Neural crest cell (in vitro differentiated cells): ENCODE measurements around the gene RGS16. TPM values are rescaled to one million over a fixed set of nuclear protein-coding genes. Genes with fewer than 3 reads are reported as not detected.

ENCODE experiments used
- DNase-seq: peaks from one replicate; pipeline ENCODE4 v3.0.0; 2021; ENCODE audit warnings: low read depth, mixed read lengths, low spot score
- H3K27ac Mint-ChIP-seq: one replicate; pipeline ENCODE4 v1.8.0; 2021; ENCODE audit warnings: mild to moderate bottlenecking, mixed read lengths; ENCODE audit not compliant: unreplicated experiment
- H3K27me3 Mint-ChIP-seq: 2 replicates; pipeline ENCODE4 v1.8.0; 2021; ENCODE audit warnings: low read depth, mild to moderate bottlenecking, mixed read lengths
- H3K36me3 Mint-ChIP-seq: 2 replicates; pipeline ENCODE4 v1.8.0; 2021; ENCODE audit warnings: low read depth, mild to moderate bottlenecking, mixed read lengths
- H3K4me1 Mint-ChIP-seq: 2 replicates; pipeline ENCODE4 v1.8.0; 2021; ENCODE audit warnings: mixed read lengths
- H3K4me3 Mint-ChIP-seq: one replicate; pipeline ENCODE4 v1.8.0; 2021; ENCODE audit warnings: mild to moderate bottlenecking, mixed read lengths
- H3K9me3 Mint-ChIP-seq: 2 replicates; pipeline ENCODE4 v1.8.0; 2021; ENCODE audit warnings: mixed read lengths
- CTCF ChIP-seq: fragments of 200-600 bp; sonication (generic); conservative IDR thresholded peaks from 2 replicates; pipeline ENCODE4 v1.5.0; 2021; ENCODE audit warnings: antibody characterized with exemption, mild to moderate bottlenecking
- total RNA-seq: library from RNA; stranded (reverse); gene quantifications from 2 replicates; pipeline ENCODE4 v1.2.1, GENCODE V29; 2021

The RGS16 gene
- total RNA-seq, 1 donor from 2014 or later = 6.4 TPM

GRCh38 chr1:182555493-182555892 is 48.7 kb downstream of the RGS16 start:
- Mint-ChIP-seq H3K27ac (no peak overlapping the region), H3K27me3 (no peaks in the 10 kb centered on the region), H3K4me1 (no peaks in the 10 kb centered on the region), H3K9me3 (no peaks in the 10 kb centered on the region), H3K4me3 (no peak overlapping the region), H3K36me3 (no peaks in the 10 kb centered on the region)
- no peak for DNase-seq
- no peak for TF ChIP-seq CTCF

GRCh38 chr1:182552527-182552926 is 51.7 kb downstream of the RGS16 start:
- Mint-ChIP-seq H3K4me1 (no peaks in the 10 kb centered on the region), H3K27me3 (no peaks in the 10 kb centered on the region), H3K4me3 (no peak overlapping the region), H3K27ac (no peak overlapping the region), H3K36me3 (no peaks in the 10 kb centered on the region), H3K9me3 (no peaks in the 10 kb centered on the region)
- TF ChIP-seq CTCF = no peak
- DNase-seq = no peak

DNA sequence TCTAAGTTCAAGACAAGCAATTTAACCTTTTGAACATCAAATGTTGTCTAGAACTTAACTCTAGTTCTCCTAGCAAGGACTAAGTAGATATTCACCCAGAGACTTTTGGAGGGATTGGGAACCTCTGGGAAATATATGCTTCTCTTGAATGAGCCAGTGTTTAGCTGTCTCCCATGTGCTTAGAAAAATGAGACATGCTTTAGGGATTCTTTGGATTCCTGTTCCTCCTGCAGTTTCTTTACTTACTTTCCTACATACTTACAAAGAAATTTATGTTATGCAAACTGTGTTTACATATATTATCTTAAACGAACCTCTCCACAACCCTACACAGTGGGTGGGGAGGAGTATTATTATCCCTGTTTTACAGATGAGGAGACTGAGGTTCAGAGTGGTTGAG is 54.4 kb downstream of the RGS16 start:
- no peak overlapping the region for H3K4me3 Mint-ChIP-seq
- H3K27me3 Mint-ChIP-seq = no peaks in the 10 kb centered on the region
- H3K27ac Mint-ChIP-seq = no peak overlapping the region
- no peaks in the 10 kb centered on the region for H3K9me3 Mint-ChIP-seq
- no peak for DNase-seq
- H3K36me3 Mint-ChIP-seq = no peaks in the 10 kb centered on the region
- TF ChIP-seq CTCF = no peak
- no peaks in the 10 kb centered on the region for H3K4me1 Mint-ChIP-seq

DNA sequence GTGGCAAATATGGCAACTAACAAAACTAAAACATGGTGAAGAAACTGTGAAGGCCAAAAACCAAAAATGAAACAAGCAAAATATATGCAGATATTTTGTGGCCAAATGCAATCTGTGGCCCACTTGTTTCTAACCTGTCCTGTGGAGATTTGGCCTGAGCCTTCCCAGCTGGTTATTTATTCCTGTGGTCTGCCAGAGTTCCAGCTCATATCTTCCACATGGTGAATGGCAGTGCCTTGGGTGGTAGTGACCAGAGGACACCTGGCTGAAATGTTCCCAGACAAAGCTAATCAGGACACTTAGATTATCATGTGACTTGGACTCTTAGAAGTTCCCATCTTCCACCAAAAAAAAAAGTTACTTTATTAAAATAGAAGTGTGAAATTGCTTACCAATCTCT is 54.8 kb downstream of the RGS16 start:
- TF ChIP-seq CTCF = no peak
- no peak for DNase-seq
- Mint-ChIP-seq H3K9me3 (no peaks in the 10 kb centered on the region), H3K27ac (no peak overlapping the region), H3K4me3 (no peak overlapping the region), H3K27me3 (no peaks in the 10 kb centered on the region), H3K36me3 (no peaks in the 10 kb centered on the region), H3K4me1 (no peaks in the 10 kb centered on the region)

Other genes with a start within 250 kb of the RGS16 start
- 522 and 529 TPM in 2 replicates for gene GLUL, start 212.6 kb downstream of the RGS16 start, total RNA-seq
- gene TEDDM1, start 203.7 kb downstream of the RGS16 start, total RNA-seq = not detected in 2 replicates
- gene RGSL1, start 154.2 kb downstream of the RGS16 start, total RNA-seq = not detected in 2 replicates
- 3.3 and 3.4 TPM in 2 replicates for gene RNASEL, start 15.1 kb downstream of the RGS16 start, total RNA-seq
- 1.8 and 2.4 TPM in 2 replicates for gene RGS8, start 80.2 kb upstream of the RGS16 start, total RNA-seq
- 9.1 and 12.7 TPM in 2 replicates for gene NPL, start 185.4 kb upstream of the RGS16 start, total RNA-seq
- gene DHX9, start 235.0 kb upstream of the RGS16 start, total RNA-seq = 404 and 426 TPM in 2 replicates